ENCODE measurements around the gene RARS2.
A peak's percentile ranks its signal among the peaks of the same experiment; 100 is the strongest.
"Not testable (repeated sequence)": the region's sequence is repeated elsewhere in the genome, so short reads cannot be mapped to it uniquely, and the experiment has no call there.

The RARS2 gene

GRCh38 chr6:87589693-87590416 lies at the start of gene RARS2, which contains the start of gene ORC3:
RARS2 (minus strand) TSS chr6:87589987; CDS start chr6:87589957, 30 bp downstream.
ORC3 (plus strand) TSS chr6:87590135; CDS start chr6:87590169, 34 bp downstream.
- DNase-seq = peak; percentile 97

- DNase-seq = no peak
These were observed 49.6 kb upstream of the RARS2 start for GRCh38 chr6:87639373-87639772.

- no peak for DNase-seq
These were observed 47.3 kb upstream of the RARS2 start for GRCh38 chr6:87637106-87637505.

- no peak for DNase-seq
These were observed 46.5 kb upstream of the RARS2 start for GRCh38 chr6:87636315-87636714.

GRCh38 chr6:87633851-87634250 lies 44.1 kb upstream of the RARS2 start:
- DNase-seq = no peak

GRCh38 chr6:87630746-87631145 lies 41.0 kb upstream of the RARS2 start:
- no peak for DNase-seq

GRCh38 chr6:87628881-87629280 lies 39.1 kb upstream of the RARS2 start:
- no peak for DNase-seq

- no peak for DNase-seq
These were observed 38.6 kb upstream of the RARS2 start for GRCh38 chr6:87628424-87628823.

GRCh38 chr6:87623248-87623647 lies 33.5 kb upstream of the RARS2 start:
- DNase-seq = no peak

GRCh38 chr6:87618531-87618930 lies 28.7 kb upstream of the RARS2 start:
- no peak for DNase-seq

GRCh38 chr6:87617405-87617804 lies 27.6 kb upstream of the RARS2 start:
- no peak for DNase-seq

GRCh38 chr6:87613018-87613417 lies 23.2 kb upstream of the RARS2 start:
- not testable (repeated sequence) for DNase-seq

GRCh38 chr6:87608802-87609201 lies 19.0 kb upstream of the RARS2 start:
- DNase-seq = no peak

- no peak for DNase-seq
These were observed 16.4 kb upstream of the RARS2 start for GRCh38 chr6:87606199-87606598.

GRCh38 chr6:87600576-87600975 lies 10.8 kb upstream of the RARS2 start:
- DNase-seq = no peak

GRCh38 chr6:87590990-87591389 lies 1.2 kb upstream of the RARS2 start:
- DNase-seq = no peak

GRCh38 chr6:87590417-87590880 lies 662 bp upstream of the RARS2 start:
- no peak for DNase-seq

- no peak for DNase-seq
These were observed 905 bp downstream of the RARS2 start for GRCh38 chr6:87588756-87589407.

- DNase-seq = no peak
These were observed 3.3 kb downstream of the RARS2 start for GRCh38 chr6:87586371-87587077.

GRCh38 chr6:87583822-87584221 lies 6.0 kb downstream of the RARS2 start:
- DNase-seq = no peak

GRCh38 chr6:87575423-87575822 lies 14.4 kb downstream of the RARS2 start:
- DNase-seq = no peak

- no peak for DNase-seq
These were observed 15.5 kb downstream of the RARS2 start for GRCh38 chr6:87574237-87574804.

- no peak for DNase-seq
These were observed 16.3 kb downstream of the RARS2 start for GRCh38 chr6:87573307-87574024.
